ENCODE results near the gene TOMT.

DNA sequence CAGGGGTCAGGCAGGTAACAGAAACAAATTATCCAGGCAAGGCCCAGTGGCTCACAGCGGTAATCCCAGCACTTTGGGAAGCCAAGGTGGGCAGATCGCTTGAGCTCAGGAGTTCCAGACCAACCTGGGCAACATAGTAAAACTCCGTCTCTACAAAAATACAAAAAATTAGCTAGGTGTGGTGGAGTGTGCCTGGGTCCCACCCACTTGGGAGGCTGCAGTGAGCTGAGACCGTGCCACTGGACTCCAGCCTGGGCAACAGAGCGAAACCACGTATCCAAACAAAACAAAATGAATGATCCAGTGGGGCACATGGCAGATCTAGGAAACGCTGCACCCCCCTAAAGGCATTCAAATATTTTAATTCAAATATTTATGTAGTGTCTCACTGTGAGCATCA lies 35.2 kb upstream of the TOMT start:
- TF ChIP-seq, protein P1, sequence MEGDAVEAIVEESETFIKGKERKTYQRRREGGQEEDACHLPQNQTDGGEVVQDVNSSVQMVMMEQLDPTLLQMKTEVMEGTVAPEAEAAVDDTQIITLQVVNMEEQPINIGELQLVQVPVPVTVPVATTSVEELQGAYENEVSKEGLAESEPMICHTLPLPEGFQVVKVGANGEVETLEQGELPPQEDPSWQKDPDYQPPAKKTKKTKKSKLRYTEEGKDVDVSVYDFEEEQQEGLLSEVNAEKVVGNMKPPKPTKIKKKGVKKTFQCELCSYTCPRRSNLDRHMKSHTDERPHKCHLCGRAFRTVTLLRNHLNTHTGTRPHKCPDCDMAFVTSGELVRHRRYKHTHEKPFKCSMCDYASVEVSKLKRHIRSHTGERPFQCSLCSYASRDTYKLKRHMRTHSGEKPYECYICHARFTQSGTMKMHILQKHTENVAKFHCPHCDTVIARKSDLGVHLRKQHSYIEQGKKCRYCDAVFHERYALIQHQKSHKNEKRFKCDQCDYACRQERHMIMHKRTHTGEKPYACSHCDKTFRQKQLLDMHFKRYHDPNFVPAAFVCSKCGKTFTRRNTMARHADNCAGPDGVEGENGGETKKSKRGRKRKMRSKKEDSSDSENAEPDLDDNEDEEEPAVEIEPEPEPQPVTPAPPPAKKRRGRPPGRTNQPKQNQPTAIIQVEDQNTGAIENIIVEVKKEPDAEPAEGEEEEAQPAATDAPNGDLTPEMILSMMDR (IDR thresholded peaks at IDR 0.05 in 4 of 5, conservative IDR thresholded peaks at IDR 0.05 in 1 of 5): no peak
- no peak for TF ChIP-seq POLR2A (IDR thresholded peaks at IDR 0.05)

Measured in gastrocnemius medialis (tissue), 4 donors.